ENCODE data around the gene NDUFV2. TPM values are rescaled to one million over a fixed set of nuclear protein-coding genes. Genes with fewer than 3 reads are reported as not detected.

The NDUFV2 gene
- 102 and 113 TPM in 2 replicates for total RNA-seq

DNA sequence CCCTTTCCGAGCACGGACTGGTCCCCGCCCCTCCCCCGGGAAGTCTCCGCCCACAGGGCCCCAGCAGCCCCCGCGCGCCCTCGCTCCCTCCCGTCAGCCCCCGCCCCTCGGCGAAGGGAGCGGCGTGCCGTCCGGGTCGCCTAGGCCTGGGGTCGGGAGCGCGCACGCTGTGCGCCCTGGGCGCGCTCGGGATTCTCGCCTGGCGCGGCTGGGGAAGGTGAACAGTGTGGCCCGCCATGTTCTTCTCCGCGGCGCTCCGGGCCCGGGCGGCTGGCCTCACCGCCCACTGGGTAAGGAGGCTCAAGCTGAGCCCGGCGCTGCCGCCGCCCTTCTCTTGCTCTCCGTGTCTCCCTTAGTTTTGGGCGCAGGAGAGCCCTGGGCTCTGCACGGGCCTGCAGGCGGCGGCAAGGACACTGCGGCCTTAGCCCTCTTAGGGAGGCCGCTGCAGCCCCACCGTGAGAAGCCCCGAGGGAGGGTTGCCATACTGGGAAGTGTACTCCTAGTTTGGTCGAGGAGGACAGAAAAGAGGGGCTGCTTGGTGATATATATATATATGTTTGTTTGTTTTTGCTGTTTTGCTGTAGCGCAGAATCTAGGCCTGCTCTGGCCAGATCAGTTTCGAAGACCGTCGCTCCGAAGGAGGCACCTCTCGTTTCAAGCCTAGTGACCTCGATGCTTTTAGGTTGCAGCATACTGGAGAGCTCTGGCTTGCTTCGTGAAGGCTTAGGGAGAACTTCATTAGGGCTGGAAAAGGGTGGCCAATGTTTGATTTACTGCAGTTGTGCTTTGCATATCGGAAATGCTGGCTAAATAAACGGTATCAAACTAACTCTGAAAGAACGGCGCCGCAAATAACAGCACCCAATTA, at the start of gene NDUFV2:
Gene NDUFV2, plus strand, starts transcription at position 192 of the 868 bp plus-strand sequence. Its CDS starts 45 bp downstream, at position 237.

DNA sequence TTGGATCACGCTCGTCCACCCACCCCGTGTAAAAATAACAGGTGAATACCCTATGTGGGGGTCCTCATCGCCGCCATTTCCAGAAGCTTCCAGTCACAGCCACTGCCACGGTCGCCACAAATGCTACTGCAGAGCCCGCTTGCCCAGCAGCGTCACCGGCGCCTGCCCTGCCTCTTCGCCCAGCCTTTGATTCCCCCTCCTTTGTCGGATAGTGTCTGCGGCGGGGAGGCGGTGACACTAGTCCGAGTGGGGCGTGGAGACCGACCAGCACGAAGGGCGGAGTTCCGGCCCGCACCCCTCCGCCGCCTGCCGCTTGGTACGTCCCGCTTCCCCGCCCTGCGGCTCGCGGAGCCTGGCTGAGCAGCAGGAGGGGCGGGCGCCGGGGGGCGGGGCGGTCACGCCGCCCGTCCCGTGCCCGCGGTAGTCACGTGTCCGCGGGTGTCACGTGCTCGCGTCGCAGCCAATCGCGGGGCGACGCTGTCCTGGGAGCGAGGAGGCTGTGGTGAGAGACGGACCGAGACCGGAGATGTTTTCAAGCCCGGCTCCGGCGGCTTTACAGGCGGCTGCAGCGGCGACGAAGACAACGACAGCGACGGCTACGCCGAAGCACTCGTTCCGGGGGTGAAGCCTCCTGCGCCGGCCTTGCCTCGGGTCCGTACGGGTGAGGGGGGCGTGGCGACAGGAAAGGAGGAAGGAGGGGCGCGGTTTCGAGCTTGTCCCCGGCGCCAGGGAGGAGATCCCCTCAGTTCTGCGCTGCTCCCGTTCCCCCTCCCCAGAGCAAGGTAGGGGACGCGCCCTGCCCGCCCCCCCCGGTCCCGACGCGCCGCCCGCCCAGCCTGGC, 34.0 kb downstream of the NDUFV2 start, which contains the start of gene ANKRD12:
Gene ANKRD12, plus strand, starts transcription at position 467 of the 841 bp plus-strand sequence. CDS start 45,652 bp downstream, outside the sequence.

Other genes starting within 250 kb of the NDUFV2 start
- gene ANKRD12, start 34.1 kb downstream of the NDUFV2 start, total RNA-seq, result 1.6 and 4.8 TPM in 2 replicates
- 39.8 and 41.1 TPM in 2 replicates for gene TWSG1, start 232.1 kb downstream of the NDUFV2 start, total RNA-seq

Data from mesangial cell (primary cell).